ENCODE measurements around the gene KANSL1L.

KANSL1L gene

DNA sequence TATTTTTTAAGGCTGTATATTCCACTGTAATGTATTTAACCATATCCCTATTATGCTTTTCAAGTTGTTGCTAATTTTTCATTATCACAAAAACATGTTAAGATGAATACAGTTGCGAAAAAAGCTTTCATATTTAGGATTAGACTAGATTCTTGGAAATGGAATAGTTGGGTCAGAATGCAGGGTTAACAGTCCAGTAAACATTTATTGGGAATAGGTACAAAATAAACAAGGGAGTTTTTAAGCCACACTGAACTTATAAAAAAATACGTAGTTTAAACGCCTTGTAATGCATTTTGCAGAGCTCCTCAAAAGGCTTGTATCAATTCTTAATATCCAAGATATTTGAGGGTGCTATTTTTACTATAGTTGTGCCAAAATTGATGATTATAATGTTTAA is 133.1 kb downstream of the KANSL1L start:
- no peak overlapping the region for H3K27ac ChIP-seq
- TF ChIP-seq, protein P1, sequence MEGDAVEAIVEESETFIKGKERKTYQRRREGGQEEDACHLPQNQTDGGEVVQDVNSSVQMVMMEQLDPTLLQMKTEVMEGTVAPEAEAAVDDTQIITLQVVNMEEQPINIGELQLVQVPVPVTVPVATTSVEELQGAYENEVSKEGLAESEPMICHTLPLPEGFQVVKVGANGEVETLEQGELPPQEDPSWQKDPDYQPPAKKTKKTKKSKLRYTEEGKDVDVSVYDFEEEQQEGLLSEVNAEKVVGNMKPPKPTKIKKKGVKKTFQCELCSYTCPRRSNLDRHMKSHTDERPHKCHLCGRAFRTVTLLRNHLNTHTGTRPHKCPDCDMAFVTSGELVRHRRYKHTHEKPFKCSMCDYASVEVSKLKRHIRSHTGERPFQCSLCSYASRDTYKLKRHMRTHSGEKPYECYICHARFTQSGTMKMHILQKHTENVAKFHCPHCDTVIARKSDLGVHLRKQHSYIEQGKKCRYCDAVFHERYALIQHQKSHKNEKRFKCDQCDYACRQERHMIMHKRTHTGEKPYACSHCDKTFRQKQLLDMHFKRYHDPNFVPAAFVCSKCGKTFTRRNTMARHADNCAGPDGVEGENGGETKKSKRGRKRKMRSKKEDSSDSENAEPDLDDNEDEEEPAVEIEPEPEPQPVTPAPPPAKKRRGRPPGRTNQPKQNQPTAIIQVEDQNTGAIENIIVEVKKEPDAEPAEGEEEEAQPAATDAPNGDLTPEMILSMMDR (conservative IDR thresholded peaks at IDR 0.05; ENCODE audit: low read depth): no peak
- ChIA-PET CTCF (interaction anchor here (0.7 kb wide), 1 partner anchor 34 kb away, joined by 3 read pairs; no protein-coding TSS in a partner anchor), POLR2A (ENCODE audit: low non-redundant PET) (no interaction called here)
- DNase-seq (ENCODE audit: low spot score): no peak

DNA sequence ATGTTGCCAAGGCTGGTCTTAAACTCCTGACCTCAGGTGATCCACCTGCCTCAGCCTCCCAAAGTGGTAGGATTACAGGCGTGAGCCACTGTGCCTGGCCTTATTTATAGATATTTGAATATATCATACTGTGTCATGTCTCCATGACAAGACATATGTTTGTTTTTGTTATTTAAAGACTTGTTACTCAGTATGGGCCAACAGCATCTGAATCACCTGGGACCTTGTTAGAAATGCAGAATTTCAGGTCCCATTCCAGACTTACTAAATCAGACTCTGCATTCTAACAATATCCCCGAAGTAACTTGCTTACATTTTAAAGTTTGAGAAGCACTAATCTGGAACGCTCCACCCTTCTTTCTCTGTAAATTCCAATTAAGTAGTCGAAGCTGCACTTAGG is 135.5 kb downstream of the KANSL1L start:
- ChIA-PET CTCF (interaction anchor here (0.6 kb wide), 1 partner anchor 1990 kb away, joined by 3 read pairs; no protein-coding TSS in a partner anchor), POLR2A (ENCODE audit: low non-redundant PET) (no interaction called here)
- no peak overlapping the region for H3K27ac ChIP-seq
- no peak for DNase-seq (ENCODE audit: low spot score)
- TF ChIP-seq, protein P1 (conservative IDR thresholded peaks at IDR 0.05; ENCODE audit: low read depth): no peak

DNA sequence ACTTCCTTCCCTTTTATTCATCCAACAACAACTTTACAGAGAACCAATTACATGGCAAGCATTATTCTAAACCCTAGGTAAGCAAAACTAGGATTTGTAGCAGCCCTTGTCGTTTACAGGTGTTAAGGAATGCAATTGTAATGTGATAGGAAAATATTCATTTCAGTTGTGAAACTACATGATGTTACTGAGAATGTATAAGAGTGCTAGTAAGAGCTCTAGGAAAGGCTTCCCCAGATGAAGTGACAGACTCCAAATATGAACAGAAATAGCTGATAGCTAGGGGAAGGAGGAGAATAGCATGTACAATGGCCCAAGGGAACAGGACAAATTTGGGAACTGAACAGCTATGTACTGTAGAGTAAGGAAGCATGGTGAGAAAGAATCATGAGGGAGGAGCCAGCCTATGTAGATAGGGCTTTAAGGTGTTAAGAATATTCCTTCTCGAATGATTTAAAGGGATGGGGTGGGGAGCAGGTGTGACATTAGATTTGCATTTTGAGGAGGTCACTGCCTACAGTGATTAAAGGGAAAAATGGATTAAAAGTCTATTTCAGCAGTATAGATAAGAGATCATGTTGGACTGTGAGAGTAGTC is 137.0 kb downstream of the KANSL1L start:
- POLR2A ChIA-PET (ENCODE audit: low non-redundant PET): no interaction called here
- TF ChIP-seq, protein P1 (conservative IDR thresholded peaks at IDR 0.05; ENCODE audit: low read depth): no peak

DNA sequence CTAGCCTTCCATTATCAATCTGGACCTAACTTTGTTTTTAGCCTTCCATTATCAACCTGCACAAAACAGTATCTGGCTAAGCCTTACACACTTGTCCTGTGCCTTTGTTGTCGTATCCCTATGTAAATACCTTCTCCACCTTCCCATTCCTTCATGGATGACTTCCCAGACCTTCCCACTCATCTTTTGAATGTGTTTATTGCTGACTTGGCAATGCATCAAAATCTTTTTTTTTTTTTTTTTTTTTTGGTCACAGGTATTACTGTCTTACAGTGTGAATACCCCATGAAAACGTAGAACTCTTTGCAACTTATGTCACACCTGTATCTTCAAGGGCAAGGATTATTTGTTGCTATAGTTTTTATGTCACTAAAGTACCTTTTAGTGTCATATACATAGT is 143.0 kb downstream of the KANSL1L start:
- no peak for DNase-seq (ENCODE audit: low spot score)
- TF ChIP-seq, protein P1 (conservative IDR thresholded peaks at IDR 0.05; ENCODE audit: low read depth): no peak
- CTCF ChIA-PET: no interaction called here
- H3K27ac ChIP-seq: no peak overlapping the region
- POLR2A ChIA-PET (ENCODE audit: low non-redundant PET): no interaction called here

More for the DNA sequence above, 137.0 kb downstream of the KANSL1L start:
- DNase-seq (ENCODE audit: low spot score): no peak
- CTCF ChIA-PET: interaction anchor here (0.6 kb wide), 1 partner anchor 156 kb away, joined by 3 read pairs; no protein-coding TSS in a partner anchor
- no peak overlapping the region for H3K27ac ChIP-seq

DNA sequence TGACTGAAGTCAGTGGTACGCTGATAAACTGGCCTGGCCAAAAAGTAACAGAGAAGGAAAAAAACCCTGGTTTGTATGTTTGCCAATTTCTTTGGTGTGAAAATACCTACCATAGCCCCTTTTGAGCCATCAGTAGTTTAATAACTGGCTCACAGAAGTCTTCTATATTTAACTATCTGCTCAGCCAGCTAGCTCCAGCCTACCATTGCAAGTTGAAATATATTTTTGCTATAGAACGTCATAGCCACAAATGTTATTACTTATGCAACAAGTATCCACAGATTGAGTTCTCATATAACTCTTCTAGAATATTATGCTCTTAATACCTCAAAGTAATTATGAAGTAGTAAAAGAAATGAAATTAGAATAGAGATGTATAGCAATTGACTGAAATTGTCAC is 143.6 kb downstream of the KANSL1L start:
- TF ChIP-seq, protein P1 (conservative IDR thresholded peaks at IDR 0.05; ENCODE audit: low read depth): no peak

DNA sequence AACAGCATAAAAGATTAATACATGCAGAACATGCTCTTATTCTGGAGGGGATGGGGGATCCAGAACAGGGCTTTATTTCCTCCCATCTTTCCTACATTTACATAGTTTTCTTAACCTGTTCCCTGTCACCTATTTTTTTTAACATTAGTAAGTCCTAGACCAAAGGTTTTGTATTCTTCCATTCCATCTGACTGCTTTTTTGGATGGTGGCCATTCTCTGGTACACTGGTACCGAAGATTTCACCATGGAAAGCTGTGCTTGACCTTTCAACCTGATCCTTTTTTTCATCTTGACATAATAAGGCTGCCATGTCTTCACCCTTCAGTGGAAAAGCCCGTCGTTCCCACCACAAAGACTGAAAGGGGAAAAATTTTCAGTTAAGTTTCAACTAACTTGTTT is 148.4 kb downstream of the KANSL1L start:
- no peak for DNase-seq (ENCODE audit: low spot score)
- POLR2A ChIA-PET (ENCODE audit: low non-redundant PET): no interaction called here
- CTCF ChIA-PET: no interaction called here
- H3K27ac ChIP-seq: no peak overlapping the region
- TF ChIP-seq, protein P1 (conservative IDR thresholded peaks at IDR 0.05; ENCODE audit: low read depth): no peak

More for the DNA sequence above, 143.6 kb downstream of the KANSL1L start:
- H3K27ac ChIP-seq: no peak overlapping the region
- DNase-seq (ENCODE audit: low spot score): no peak
- POLR2A ChIA-PET (ENCODE audit: low non-redundant PET): no interaction called here
- CTCF ChIA-PET: no interaction called here
